H1 (cell line): Measurements from ENCODE around the gene ZBTB24.

ENCODE experiments used
- BRCA1 ChIP-seq: IDR thresholded peaks from 2 replicates; pipeline ENCODE4 v1.6.1; 2012; ENCODE audit warnings: low read depth, low read length, improper control_type of control experiment
- EZH2 ChIP-seq: fragments of 200-600 bp; sonication (generic); IDR thresholded peaks from 2 replicates; pipeline ENCODE4 v1.7.1; 2012; ENCODE audit warnings: low read depth, mild to moderate bottlenecking, moderate library complexity, low read length, inconsistent platforms; ENCODE audit not compliant: severe bottlenecking
- HDAC2 ChIP-seq, 2 experiments: fragments of 300-600 bp in 1 of 2; sonication (generic) in 1 of 2; IDR thresholded peaks; 2 replicates each; pipeline ENCODE4 v1.6.1; 2011 to 2012; ENCODE audit warnings: low read depth in 2 of 2, low read length in 2 of 2, mild to moderate bottlenecking in 2 of 2, moderate library complexity in 2 of 2, borderline replicate concordance in 1 of 2, inconsistent platforms in 1 of 2
- JUND ChIP-seq: IDR thresholded peaks from 2 replicates; pipeline ENCODE4 v1.6.1; 2011; ENCODE audit warnings: mild to moderate bottlenecking, improper control_type of control experiment, low read length
- KDM5A ChIP-seq: fragments of 200-600 bp; IDR thresholded peaks from 2 replicates; pipeline ENCODE4 v1.7.1; 2012; ENCODE audit warnings: mild to moderate bottlenecking, low read length, inconsistent platforms, mixed read lengths
- MAFK ChIP-seq: IDR thresholded peaks from 2 replicates; pipeline ENCODE4 v1.6.1; 2012; ENCODE audit warnings: low read depth, mild to moderate bottlenecking, improper control_type of control experiment, low read length
- POLR2A ChIP-seq, 2 experiments: IDR thresholded peaks; 1 replicate in 1 of 2; 2 replicates in 1 of 2; pipeline ENCODE4 v1.6.1; 2011; ENCODE audit warnings: low read depth in 2 of 2, low read length in 2 of 2, mild to moderate bottlenecking in 2 of 2; ENCODE audit errors: control extremely low read depth in 1 of 2
- RXRA ChIP-seq: IDR thresholded peaks from 2 replicates; pipeline ENCODE4 v1.6.1; 2011; ENCODE audit warnings: low read depth, mild to moderate bottlenecking, low read length, moderate library complexity; ENCODE audit not compliant: insufficient read depth
- SP1 ChIP-seq: IDR thresholded peaks from 2 replicates; pipeline ENCODE4 v1.6.1; 2011; ENCODE audit warnings: low read depth, low read length
- SP2 ChIP-seq: IDR thresholded peaks from 2 replicates; pipeline ENCODE4 v1.6.1; 2012; ENCODE audit warnings: mild to moderate bottlenecking, low read length, inconsistent platforms
- SRF ChIP-seq: IDR thresholded peaks from 2 replicates; pipeline ENCODE4 v1.6.1; 2011; ENCODE audit warnings: mild to moderate bottlenecking, low read depth, low read length, moderate library complexity
- YY1 ChIP-seq: IDR thresholded peaks from 2 replicates; pipeline ENCODE4 v1.6.1; 2011; ENCODE audit warnings: low read depth, mild to moderate bottlenecking, low read length
- TF ChIP-seq, protein P1 (sequence below), 3 experiments: IDR thresholded peaks; 1 replicate in 2 of 3; 2 replicates in 1 of 3; pipeline versions ENCODE4 v1.5.1 to v1.6.1; 2011; ENCODE audit warnings: low read length in 3 of 3, mild to moderate bottlenecking in 3 of 3, inconsistent platforms in 2 of 3, low read depth in 1 of 3, moderate library complexity in 1 of 3; ENCODE audit not compliant: insufficient read depth in 1 of 3; ENCODE audit errors: control extremely low read depth in 1 of 3
- TF ChIP-seq, protein P2 (sequence below): IDR thresholded peaks from 2 replicates; pipeline ENCODE4 v1.6.1; 2011; ENCODE audit warnings: low read length, improper control_type of control experiment

DNA sequence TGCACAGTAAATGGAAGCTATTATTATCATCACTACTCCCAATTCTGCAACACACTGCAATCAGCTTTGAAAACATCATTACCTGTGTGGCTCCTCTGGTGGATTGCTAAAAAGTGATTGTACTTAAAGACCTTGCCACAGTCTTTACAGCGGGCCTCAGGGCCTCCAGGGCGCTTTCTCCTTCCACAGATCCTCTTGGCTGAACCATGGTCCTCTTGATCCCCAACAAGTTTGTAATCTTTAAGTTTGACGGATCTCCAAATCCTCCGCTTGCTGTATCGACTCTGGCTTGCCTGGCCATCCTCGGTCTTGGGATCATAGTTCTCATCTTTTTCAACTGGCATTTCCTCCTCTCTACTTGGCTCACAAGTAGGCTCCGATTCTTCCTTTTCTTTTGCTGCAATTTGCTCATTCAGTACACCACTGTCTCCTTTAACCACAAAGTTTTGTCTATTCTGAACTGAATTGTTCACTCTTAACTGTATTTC lies 2.0 kb downstream of the ZBTB24 start:
- TF ChIP-seq BRCA1 (no peak), KDM5A (no peak), SP2 (no peak), RXRA (no peak), SRF (no peak), MAFK (no peak), YY1 (no peak), EZH2 (no peak), JUND (no peak), HDAC2 (IDR thresholded peaks at IDR 0.05; ENCODE audit: borderline replicate concordance in 1 of 2, low read depth in 2 of 2, low read length in 2 of 2) (no peak), POLR2A (IDR thresholded peaks at IDR 0.05; ENCODE audit: control extremely low read depth in 1 of 2, low read depth in 2 of 2, low read length in 2 of 2) (no peak), SP1 (no peak)
- TF ChIP-seq, protein P1, sequence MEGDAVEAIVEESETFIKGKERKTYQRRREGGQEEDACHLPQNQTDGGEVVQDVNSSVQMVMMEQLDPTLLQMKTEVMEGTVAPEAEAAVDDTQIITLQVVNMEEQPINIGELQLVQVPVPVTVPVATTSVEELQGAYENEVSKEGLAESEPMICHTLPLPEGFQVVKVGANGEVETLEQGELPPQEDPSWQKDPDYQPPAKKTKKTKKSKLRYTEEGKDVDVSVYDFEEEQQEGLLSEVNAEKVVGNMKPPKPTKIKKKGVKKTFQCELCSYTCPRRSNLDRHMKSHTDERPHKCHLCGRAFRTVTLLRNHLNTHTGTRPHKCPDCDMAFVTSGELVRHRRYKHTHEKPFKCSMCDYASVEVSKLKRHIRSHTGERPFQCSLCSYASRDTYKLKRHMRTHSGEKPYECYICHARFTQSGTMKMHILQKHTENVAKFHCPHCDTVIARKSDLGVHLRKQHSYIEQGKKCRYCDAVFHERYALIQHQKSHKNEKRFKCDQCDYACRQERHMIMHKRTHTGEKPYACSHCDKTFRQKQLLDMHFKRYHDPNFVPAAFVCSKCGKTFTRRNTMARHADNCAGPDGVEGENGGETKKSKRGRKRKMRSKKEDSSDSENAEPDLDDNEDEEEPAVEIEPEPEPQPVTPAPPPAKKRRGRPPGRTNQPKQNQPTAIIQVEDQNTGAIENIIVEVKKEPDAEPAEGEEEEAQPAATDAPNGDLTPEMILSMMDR (IDR thresholded peaks at IDR 0.05; ENCODE audit: control extremely low read depth in 1 of 3, insufficient read depth in 1 of 3, low read depth in 1 of 3, low read length in 3 of 3) = no peak
- TF ChIP-seq, protein P2, sequence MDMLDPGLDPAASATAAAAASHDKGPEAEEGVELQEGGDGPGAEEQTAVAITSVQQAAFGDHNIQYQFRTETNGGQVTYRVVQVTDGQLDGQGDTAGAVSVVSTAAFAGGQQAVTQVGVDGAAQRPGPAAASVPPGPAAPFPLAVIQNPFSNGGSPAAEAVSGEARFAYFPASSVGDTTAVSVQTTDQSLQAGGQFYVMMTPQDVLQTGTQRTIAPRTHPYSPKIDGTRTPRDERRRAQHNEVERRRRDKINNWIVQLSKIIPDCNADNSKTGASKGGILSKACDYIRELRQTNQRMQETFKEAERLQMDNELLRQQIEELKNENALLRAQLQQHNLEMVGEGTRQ = no peak
